Activated naive CD8-positive, alpha-beta T cell treated with anti-CD3 and anti-CD28 coated beads, Interleukin-2, amount 50 U/mL, for 24 hours (primary cell): ENCODE measurements around the gene OLFML2A.
"Not testable (repeated sequence)": the region's sequence is repeated elsewhere in the genome, so short reads cannot be mapped to it uniquely, and the experiment has no call there.

Source experiments
- ATAC-seq: fragments of 150-1000 bp; cut with Tn5 transposase; one replicate; pipeline ENCODE4 v1.10.0; 2021
- DNase-seq: peaks from one replicate; pipeline ENCODE4 v3.0.0; 2021
- H3K27ac Mint-ChIP-seq: one replicate; pipeline ENCODE4 v1.8.0; 2021; ENCODE audit warnings: mild to moderate bottlenecking, mixed read lengths
- H3K27me3 Mint-ChIP-seq: one replicate; pipeline ENCODE4 v1.8.0; 2021; ENCODE audit warnings: mixed read lengths
- H3K36me3 Mint-ChIP-seq: one replicate; pipeline ENCODE4 v1.8.0; 2021; ENCODE audit warnings: low read depth, mixed read lengths
- H3K4me1 Mint-ChIP-seq: one replicate; pipeline ENCODE4 v1.8.0; 2021; ENCODE audit warnings: mixed read lengths
- H3K4me3 Mint-ChIP-seq: one replicate; pipeline ENCODE4 v1.8.0; 2021; ENCODE audit warnings: mild to moderate bottlenecking, moderate library complexity, mixed read lengths
- H3K9me3 Mint-ChIP-seq: one replicate; pipeline ENCODE4 v1.8.0; 2021; ENCODE audit warnings: mixed read lengths

Gene OLFML2A

DNA sequence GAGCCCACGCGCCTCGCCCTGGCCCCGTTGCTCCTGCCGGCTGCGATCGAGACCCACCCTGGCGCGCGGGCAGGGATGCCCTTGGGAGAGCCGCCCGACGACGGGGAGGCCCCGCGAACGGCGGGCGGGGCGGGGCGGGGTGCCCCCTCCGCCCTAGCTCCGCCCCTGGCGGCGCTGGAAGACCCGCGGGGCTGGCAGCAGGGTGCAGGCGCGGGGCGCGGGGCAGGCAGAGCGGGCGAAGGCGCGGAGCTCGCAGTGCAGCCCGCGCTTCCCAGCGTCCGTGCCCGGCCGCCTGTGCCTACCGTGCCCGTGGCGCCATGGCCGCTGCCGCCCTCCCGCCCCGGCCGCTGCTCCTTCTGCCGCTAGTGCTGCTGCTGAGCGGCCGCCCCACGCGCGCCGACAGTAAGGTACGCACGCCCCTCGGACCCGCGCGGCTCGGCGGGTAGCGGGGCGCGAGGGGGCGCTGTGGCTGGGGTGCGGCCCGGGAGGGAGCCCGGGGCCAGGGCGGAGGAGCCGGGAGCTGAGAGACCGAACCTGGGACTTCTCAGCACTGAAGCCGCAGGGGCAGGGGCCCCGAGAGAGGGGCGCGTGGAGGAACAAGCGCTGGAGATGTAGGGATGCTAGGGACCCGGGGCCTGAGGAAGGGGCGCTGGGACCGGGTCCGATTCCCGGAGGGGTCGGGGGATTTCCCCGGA is at the start of gene OLFML2A:
Gene OLFML2A (plus strand): TSS at position 180 of the 695 bp plus-strand sequence. CDS start 138 bp downstream, at position 318.
- ATAC-seq, result peak; percentile 18
- H3K27ac Mint-ChIP-seq, result no peak within 1 kb of the TSS

DNA sequence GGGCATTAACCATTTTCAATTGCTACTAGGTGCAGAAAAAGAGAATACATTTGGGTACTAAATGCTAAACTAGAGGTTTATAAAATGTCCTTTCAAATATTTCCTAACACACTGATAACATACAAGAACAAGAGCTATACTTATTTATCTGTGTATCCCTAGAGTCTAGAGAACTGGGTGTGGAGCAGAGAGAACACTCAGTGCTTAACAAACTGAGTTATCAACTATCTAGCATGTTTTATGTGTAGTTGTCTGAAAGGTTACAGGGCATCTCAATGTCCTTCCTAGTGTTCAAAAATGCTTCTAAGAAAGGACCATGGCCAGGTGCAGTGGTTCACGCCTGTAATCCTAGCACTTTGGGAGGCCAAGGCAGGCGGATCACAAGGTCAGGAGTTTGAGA is 46.2 kb upstream of the OLFML2A start:
- H3K27me3 Mint-ChIP-seq, result peaks cover 14% of the 10 kb centered on the region
- no peak overlapping the region for H3K27ac Mint-ChIP-seq
- no peaks in the 10 kb centered on the region for H3K36me3 Mint-ChIP-seq
- no peaks in the 10 kb centered on the region for H3K9me3 Mint-ChIP-seq
- ATAC-seq (no peak), DNase-seq (no peak)
- H3K4me1 Mint-ChIP-seq, result peaks cover 20% of the 10 kb centered on the region
- no peak overlapping the region for H3K4me3 Mint-ChIP-seq

More for the DNA sequence above, at the start of gene OLFML2A:
- Mint-ChIP-seq H3K4me3 (peak within 1 kb of the TSS; percentile 68), H3K27me3 (peaks cover 39% of the 10 kb centered on the region), H3K4me1 (peaks cover 28% of the 10 kb centered on the region), H3K36me3 (no peaks in the 10 kb centered on the region), H3K9me3 (no peaks in the 10 kb centered on the region)
- DNase-seq, result peak; percentile 27

DNA sequence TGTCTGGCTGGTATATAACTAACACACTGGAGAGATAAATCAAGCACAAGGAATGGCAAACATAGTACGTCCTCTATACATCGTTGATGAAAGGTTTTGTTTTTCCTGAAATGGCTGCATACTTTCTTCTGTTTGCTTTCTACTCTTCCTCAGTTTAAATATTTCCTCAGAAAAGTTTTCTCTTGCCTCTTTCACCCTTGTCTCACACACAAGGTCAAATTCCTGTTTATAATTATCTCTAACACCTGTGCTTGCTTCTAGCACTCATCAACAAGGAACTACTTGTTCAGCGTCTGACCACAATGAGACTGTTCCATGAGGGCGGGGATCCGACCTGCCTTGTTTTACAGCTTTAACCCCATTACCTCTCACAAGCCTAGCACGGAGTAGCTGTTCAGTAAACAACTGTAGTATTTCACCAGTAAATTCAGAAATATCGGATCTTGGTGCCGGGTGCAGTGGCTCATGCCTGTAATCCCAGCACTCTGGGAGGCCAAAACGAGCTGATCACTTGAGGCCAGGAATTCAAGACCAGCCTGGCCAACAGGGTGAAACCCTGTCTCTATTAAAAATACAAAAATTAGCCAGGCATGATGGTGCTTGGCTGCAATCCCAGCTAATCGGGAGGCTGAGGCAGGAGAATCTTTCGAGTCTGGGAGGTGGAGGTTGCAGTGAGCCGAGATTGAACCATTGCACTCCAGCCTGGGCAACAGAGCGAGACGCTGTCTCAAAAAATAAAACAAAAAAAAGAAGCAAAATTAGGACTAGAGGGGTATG is 42.8 kb upstream of the OLFML2A start:
- DNase-seq (no peak), ATAC-seq (no peak)
- H3K9me3 Mint-ChIP-seq, result no peaks in the 10 kb centered on the region
- no peak overlapping the region for H3K27ac Mint-ChIP-seq
- H3K27me3 Mint-ChIP-seq, result peaks cover 17% of the 10 kb centered on the region
- H3K4me3 Mint-ChIP-seq, result no peak overlapping the region
- no peaks in the 10 kb centered on the region for H3K36me3 Mint-ChIP-seq
- peaks cover 17% of the 10 kb centered on the region for H3K4me1 Mint-ChIP-seq

DNA sequence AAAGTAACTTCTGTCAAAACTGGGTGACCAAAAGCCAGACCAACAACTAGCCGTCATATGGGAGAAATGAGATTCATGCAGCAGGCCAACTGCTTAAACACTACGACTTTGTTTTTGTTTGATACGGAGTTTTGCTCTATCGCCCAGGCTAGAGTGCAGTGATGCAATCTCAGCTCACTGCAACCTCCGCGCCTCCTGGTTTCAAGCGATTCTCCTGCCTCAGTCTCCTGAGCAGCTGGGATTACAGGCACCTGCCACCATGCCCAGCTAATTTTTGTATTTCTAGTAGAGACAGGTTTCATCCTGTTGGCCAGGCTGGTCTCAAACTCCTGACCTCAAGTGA is 42.2 kb upstream of the OLFML2A start:
- Mint-ChIP-seq H3K4me1 (peaks cover 17% of the 10 kb centered on the region), H3K27ac (peak overlapping the region; percentile 69), H3K27me3 (peaks cover 17% of the 10 kb centered on the region)
- H3K4me3 Mint-ChIP-seq, H3K36me3 Mint-ChIP-seq, ATAC-seq, DNase-seq, H3K9me3 Mint-ChIP-seq: not testable (repeated sequence)

DNA sequence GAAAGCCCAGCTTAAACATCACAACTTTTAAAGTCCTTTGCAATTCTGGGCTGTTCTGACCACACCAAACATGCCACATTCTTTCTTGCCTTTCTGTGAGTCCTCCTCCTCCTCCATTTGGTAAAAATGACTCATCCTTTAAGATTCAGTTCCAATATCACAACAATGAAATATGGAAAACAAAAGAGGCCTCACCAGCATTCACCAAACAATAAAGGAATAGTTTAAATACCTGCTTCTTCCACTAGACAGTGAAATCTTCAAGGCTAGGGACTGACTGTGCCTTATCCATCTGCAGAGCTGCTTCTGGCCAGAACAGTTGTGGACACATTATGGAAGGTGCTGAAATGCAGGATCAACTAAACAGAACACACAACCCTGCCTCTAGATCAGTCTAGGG is 41.8 kb upstream of the OLFML2A start:
- Mint-ChIP-seq H3K4me3 (no peak overlapping the region), H3K9me3 (no peaks in the 10 kb centered on the region), H3K36me3 (no peaks in the 10 kb centered on the region), H3K27me3 (peaks cover 16% of the 10 kb centered on the region), H3K4me1 (peaks cover 17% of the 10 kb centered on the region), H3K27ac (peak overlapping the region; percentile 69)
- ATAC-seq (peak; percentile 68), DNase-seq (no peak)

DNA sequence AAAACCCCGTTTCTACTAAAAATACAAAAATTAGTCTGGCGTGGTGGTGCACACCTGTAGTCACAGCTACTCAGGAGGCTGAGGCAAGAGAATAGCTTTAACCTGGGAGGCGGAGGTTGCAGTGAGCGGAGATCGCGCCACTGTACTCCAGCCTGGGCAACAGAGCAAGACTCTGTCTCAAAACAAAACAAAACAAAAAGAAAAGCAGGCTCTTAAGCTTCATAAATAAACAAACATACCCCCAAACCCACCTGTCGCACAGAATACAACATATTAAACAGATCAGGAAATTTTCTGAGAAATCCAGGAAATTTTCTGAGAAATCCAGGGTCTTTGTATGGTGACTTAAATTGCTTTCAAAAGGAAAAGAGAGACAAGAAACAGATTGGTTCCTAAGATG is 38.9 kb upstream of the OLFML2A start:
- peaks cover 17% of the 10 kb centered on the region for H3K4me1 Mint-ChIP-seq
- H3K27ac Mint-ChIP-seq, H3K9me3 Mint-ChIP-seq, H3K4me3 Mint-ChIP-seq, ATAC-seq, DNase-seq, H3K27me3 Mint-ChIP-seq, H3K36me3 Mint-ChIP-seq: not testable (repeated sequence)

- no peaks in the 10 kb centered on the region for H3K36me3 Mint-ChIP-seq
- H3K27me3 Mint-ChIP-seq, result peaks cover 3% of the 10 kb centered on the region
- H3K27ac Mint-ChIP-seq, result no peak overlapping the region
- no peak for ATAC-seq
- no peak overlapping the region for H3K4me3 Mint-ChIP-seq
- peaks cover 20% of the 10 kb centered on the region for H3K4me1 Mint-ChIP-seq
- no peaks in the 10 kb centered on the region for H3K9me3 Mint-ChIP-seq
- no peak for DNase-seq
Observed at GRCh38 chr9:124739360-124739759, 37.6 kb upstream of the OLFML2A start.

DNA sequence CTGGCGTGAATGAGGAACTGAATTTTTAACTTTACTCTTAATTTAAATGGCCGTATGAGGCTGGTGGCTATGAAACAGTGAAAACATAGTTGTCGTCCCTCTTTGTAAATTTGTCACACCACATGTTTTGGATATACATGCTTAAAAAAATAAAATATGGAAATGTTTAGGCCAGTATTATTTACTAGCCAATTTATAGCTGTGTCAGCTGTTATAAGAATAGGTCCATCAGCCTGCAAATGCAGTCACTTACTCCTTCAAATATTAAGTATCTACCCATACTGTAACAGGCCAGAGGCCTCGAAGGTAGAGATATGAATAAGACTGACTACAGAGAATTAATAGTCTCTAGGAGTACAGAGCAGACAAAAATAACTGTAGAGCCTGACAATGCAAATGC is 35.8 kb upstream of the OLFML2A start:
- DNase-seq, result no peak
- ATAC-seq, result no peak
- no peak overlapping the region for H3K4me3 Mint-ChIP-seq
- no peaks in the 10 kb centered on the region for H3K9me3 Mint-ChIP-seq
- peaks cover 3% of the 10 kb centered on the region for H3K27me3 Mint-ChIP-seq
- no peak overlapping the region for H3K27ac Mint-ChIP-seq
- no peaks in the 10 kb centered on the region for H3K36me3 Mint-ChIP-seq
- peaks cover 8% of the 10 kb centered on the region for H3K4me1 Mint-ChIP-seq

DNA sequence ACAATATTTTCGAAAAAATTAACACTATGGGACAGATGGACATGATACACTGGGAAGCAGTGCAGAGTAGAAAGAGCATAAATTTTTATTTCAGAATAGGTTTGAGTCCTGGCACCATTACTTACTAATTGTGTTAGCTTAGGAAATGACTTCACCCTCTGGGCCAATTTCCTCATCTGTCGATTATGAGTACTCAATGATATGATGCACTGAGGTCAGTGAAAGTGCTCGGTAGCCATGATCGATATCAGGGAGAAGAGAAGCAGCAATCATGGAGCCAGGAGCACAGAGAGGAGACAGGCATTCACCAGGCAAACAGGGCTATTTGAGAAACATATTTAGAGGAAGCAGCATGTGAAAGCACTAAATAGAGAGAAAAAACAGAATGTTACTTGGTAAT is 35.3 kb upstream of the OLFML2A start:
- Mint-ChIP-seq H3K36me3 (no peaks in the 10 kb centered on the region), H3K9me3 (no peaks in the 10 kb centered on the region), H3K27ac (no peak overlapping the region), H3K4me1 (peaks cover 8% of the 10 kb centered on the region), H3K27me3 (peaks cover 3% of the 10 kb centered on the region), H3K4me3 (no peak overlapping the region)
- no peak for ATAC-seq
- DNase-seq, result no peak

DNA sequence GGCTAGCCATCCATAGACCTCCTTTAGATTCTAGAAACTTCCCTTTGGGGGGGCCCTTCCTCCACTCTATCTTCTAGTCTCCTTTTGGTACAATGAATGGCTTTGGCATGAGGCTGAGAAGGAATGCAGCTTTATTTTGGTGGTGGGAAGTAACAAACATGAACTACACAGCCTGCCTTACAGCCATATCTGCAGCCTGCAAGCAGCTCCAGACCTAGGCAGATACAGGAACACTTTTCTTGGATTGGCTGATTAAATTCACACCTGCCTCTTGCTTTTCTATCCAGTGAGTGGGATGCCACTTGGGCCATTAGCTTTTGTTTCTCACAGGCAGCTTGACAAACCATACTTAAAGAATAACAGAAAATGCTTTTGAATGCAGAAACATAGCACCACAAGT is 34.0 kb upstream of the OLFML2A start:
- H3K4me1 Mint-ChIP-seq, result peaks cover 8% of the 10 kb centered on the region
- DNase-seq (no peak), ATAC-seq (no peak)
- no peak overlapping the region for H3K4me3 Mint-ChIP-seq
- H3K27me3 Mint-ChIP-seq, result peaks cover 3% of the 10 kb centered on the region
- no peaks in the 10 kb centered on the region for H3K36me3 Mint-ChIP-seq
- no peaks in the 10 kb centered on the region for H3K9me3 Mint-ChIP-seq
- H3K27ac Mint-ChIP-seq, result no peak overlapping the region

- Mint-ChIP-seq H3K36me3 (no peaks in the 10 kb centered on the region), H3K27ac (no peak overlapping the region), H3K4me1 (peaks cover 8% of the 10 kb centered on the region), H3K4me3 (no peak overlapping the region), H3K9me3 (no peaks in the 10 kb centered on the region), H3K27me3 (peaks cover 3% of the 10 kb centered on the region)
- DNase-seq (no peak), ATAC-seq (no peak)
Observed at GRCh38 chr9:124743686-124744348, 33.1 kb upstream of the OLFML2A start.

DNA sequence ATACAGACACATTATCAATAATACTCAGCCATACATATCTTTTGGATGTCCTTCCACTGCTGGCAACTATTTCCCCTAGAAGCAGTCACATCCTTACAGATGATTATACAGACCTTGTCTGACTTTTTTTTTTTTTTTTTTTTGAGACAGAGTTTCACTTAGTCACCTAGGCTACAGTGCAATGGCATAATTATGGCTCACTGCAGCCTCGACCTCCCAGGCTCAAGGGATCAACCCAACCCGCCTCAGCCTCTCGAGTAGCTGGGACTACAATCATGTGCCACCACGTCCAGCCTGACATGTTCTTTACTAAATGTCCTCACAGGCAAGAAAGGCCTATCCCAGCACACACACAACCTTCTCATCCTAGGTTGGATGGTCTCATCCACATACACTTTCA is 29.9 kb upstream of the OLFML2A start:
- DNase-seq, result no peak
- Mint-ChIP-seq H3K36me3 (no peaks in the 10 kb centered on the region), H3K4me3 (no peak overlapping the region), H3K27me3 (peaks cover 10% of the 10 kb centered on the region), H3K4me1 (peaks cover 8% of the 10 kb centered on the region), H3K9me3 (no peaks in the 10 kb centered on the region), H3K27ac (no peak overlapping the region)
- ATAC-seq, result no peak

- DNase-seq (no peak), ATAC-seq (no peak)
- no peaks in the 10 kb centered on the region for H3K9me3 Mint-ChIP-seq
- no peak overlapping the region for H3K4me3 Mint-ChIP-seq
- peaks cover 22% of the 10 kb centered on the region for H3K27me3 Mint-ChIP-seq
- peaks cover under 1% of the 10 kb centered on the region for H3K4me1 Mint-ChIP-seq
- no peak overlapping the region for H3K27ac Mint-ChIP-seq
- H3K36me3 Mint-ChIP-seq, result no peaks in the 10 kb centered on the region
Observed at GRCh38 chr9:124749284-124749683, 27.6 kb upstream of the OLFML2A start.

DNA sequence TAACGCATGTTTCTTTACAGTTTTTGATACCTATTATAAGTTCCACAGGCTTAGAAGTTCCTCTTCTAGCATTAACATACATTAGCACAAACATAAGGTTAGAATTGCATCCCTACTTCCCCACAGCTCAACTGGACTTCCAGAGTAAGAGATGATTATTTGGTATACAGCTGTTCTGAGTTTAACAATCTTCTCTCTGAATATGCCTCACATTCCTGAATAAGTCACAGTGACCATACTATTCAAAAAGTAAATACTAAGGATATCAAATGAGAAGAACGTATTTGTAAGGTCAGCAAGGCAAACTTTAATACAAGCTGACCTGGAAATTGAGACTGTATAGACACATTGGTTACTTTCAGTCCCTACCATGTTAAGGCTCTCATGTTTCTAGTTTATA is 27.2 kb upstream of the OLFML2A start:
- no peak for ATAC-seq
- peaks cover 27% of the 10 kb centered on the region for H3K27me3 Mint-ChIP-seq
- peaks cover 6% of the 10 kb centered on the region for H3K4me1 Mint-ChIP-seq
- H3K27ac Mint-ChIP-seq, result no peak overlapping the region
- no peak for DNase-seq
- no peak overlapping the region for H3K4me3 Mint-ChIP-seq
- no peaks in the 10 kb centered on the region for H3K9me3 Mint-ChIP-seq
- H3K36me3 Mint-ChIP-seq, result no peaks in the 10 kb centered on the region

DNA sequence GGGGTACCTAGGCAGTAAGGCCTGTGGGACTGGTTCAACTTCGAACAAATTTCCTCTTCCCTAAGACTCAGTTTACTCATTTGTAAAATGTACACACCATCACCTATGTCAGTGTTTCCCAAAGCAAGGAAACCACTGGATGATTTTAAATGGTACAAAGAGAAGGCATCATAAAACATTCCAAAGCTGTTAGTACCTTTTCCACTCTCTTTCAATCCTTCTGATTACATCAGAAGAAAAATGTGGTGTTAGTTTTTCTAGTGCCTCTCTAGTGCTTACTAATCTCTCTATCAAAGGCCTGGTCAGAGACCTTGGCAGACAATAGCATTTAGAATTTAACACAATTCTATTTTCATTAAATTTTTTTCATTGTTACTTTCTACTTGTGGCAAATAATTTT is 24.0 kb upstream of the OLFML2A start:
- no peak for DNase-seq
- Mint-ChIP-seq H3K4me1 (peaks cover 12% of the 10 kb centered on the region), H3K4me3 (no peak overlapping the region), H3K9me3 (no peaks in the 10 kb centered on the region), H3K27me3 (peaks cover 51% of the 10 kb centered on the region), H3K27ac (no peak overlapping the region), H3K36me3 (no peaks in the 10 kb centered on the region)
- no peak for ATAC-seq
